Effector memory CD8-positive, alpha-beta T cell (primary cell): ENCODE results near the gene BCAS3.

Experiments
- ATAC-seq: fragments of 150-1000 bp; cut with Tn5 transposase; replicated peaks from 2 replicates; pipeline ENCODE4 v1.10.0; 2021; ENCODE audit warnings: mild to moderate bottlenecking, moderate library complexity
- DNase-seq, 3 experiments: peaks; one replicate each; pipeline ENCODE4 v3.0.0; 2021
- H3K27ac Mint-ChIP-seq, 2 donors: one replicate each; pipeline ENCODE4 v1.8.0; 2022; ENCODE audit warnings: mild to moderate bottlenecking in 2 of 2, mixed read lengths in 2 of 2, moderate library complexity in 2 of 2
- H3K27me3 Mint-ChIP-seq, 2 donors: one replicate each; pipeline ENCODE4 v1.8.0; 2022; ENCODE audit warnings: mixed read lengths in 2 of 2
- H3K36me3 Mint-ChIP-seq: one replicate; pipeline ENCODE4 v1.8.0; 2022; ENCODE audit warnings: mild to moderate bottlenecking, moderate library complexity, mixed read lengths; ENCODE audit not compliant: insufficient read depth
- H3K4me1 Mint-ChIP-seq, 2 donors: one replicate each; pipeline ENCODE4 v1.8.0; 2022; ENCODE audit warnings: low read depth in 2 of 2, mixed read lengths in 2 of 2
- H3K4me3 Mint-ChIP-seq, 2 donors: one replicate each; pipeline ENCODE4 v1.8.0; 2022; ENCODE audit warnings: mild to moderate bottlenecking in 2 of 2, mixed read lengths in 2 of 2, moderate library complexity in 2 of 2
- H3K9me3 Mint-ChIP-seq, 2 donors: one replicate each; pipeline ENCODE4 v1.8.0; 2022; ENCODE audit warnings: mixed read lengths in 2 of 2

The BCAS3 gene

GRCh38 chr17:61309362-61310256 is 632.0 kb downstream of the BCAS3 start:
- ATAC-seq, result no peak
- Mint-ChIP-seq H3K36me3 (no peaks in the 10 kb centered on the region), H3K4me1 (no peaks in the 10 kb centered on the region), H3K4me3 (no peak overlapping the region), H3K9me3 (no peaks in the 10 kb centered on the region), H3K27me3 (no peaks in the 10 kb centered on the region), H3K27ac (no peak overlapping the region)
- no peak for DNase-seq

DNA sequence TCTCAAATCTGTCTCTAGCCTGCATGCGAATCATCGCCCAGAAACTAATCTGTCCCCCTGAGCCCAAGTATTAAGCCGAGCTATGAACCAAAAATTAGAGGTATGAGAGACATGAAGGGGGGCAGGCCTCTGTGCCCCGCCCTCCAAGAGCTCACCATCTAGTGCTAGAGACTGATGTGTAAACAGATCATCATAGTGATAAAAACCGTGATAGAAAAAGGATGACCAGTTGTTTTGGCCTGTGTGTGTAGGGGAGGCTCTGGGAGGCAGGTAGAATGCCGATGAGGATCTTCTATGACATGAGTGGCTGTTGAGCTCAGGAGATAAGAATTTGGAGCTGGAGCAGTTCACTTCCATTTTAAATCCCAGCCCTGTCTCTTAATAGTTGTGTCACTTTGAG is 632.9 kb downstream of the BCAS3 start:
- ATAC-seq (no peak), DNase-seq (no peak)
- Mint-ChIP-seq H3K9me3 (no peaks in the 10 kb centered on the region), H3K4me1 (peaks cover 0 to 1% of the 10 kb centered on the region in 2 donors), H3K36me3 (no peaks in the 10 kb centered on the region), H3K27me3 (no peaks in the 10 kb centered on the region), H3K27ac (no peak overlapping the region), H3K4me3 (no peak overlapping the region)

DNA sequence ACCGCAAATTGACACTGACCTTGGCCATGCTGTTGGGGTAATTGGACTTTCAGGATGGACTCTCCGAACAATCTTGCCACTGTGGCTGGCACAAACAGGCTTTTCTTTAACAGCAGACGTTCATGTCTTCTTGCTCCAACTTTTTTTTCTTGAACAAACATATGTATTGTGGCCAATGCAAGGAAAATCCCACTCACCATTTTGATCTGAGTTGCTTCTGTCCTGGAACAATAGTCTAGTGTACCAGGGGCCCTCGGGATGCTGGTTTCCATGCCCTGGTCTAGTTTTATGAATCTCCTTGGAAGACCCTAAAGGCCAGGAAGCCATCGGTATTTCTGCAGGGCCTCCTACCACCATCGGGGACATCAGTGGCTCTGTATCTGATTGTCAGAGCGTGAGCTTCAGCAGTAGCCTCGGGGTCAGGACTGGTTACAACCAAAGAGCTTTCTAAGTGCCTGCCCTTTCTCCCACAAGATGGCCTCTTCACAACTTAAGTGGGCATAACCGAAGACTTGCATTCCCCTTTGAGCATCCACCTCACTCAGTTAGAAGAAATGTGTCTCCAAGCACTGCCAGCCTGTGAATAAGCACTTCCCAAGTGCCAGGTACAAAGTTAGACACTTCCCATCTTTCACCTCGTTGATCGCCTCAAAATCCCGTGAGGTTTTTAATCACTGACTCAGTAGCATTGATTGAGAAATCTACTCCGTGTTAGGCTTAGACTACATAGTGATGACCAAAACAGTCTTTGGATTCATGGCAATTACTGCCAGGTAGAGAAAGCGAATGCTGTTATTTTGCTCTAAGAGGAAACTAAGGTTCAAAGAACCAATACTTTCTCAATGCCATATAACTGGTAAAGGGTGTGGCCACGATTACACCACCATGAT is 635.0 kb downstream of the BCAS3 start:
- peaks cover 0 to 5% of the 10 kb centered on the region in 2 donors for H3K4me1 Mint-ChIP-seq
- no peaks in the 10 kb centered on the region for H3K36me3 Mint-ChIP-seq
- no peak overlapping the region for H3K4me3 Mint-ChIP-seq
- ATAC-seq, result no peak
- no peaks in the 10 kb centered on the region for H3K27me3 Mint-ChIP-seq
- H3K27ac Mint-ChIP-seq, result no peak overlapping the region
- H3K9me3 Mint-ChIP-seq, result no peaks in the 10 kb centered on the region
- no peak for DNase-seq

- Mint-ChIP-seq H3K4me1 (peaks cover 0 to 5% of the 10 kb centered on the region in 2 donors), H3K4me3 (no peak overlapping the region), H3K9me3 (no peaks in the 10 kb centered on the region), H3K27me3 (no peaks in the 10 kb centered on the region), H3K36me3 (no peaks in the 10 kb centered on the region), H3K27ac (no peak overlapping the region)
- ATAC-seq (no peak), DNase-seq (no peak)
Measured at GRCh38 chr17:61313461-61314326, 636.0 kb downstream of the BCAS3 start.

DNA sequence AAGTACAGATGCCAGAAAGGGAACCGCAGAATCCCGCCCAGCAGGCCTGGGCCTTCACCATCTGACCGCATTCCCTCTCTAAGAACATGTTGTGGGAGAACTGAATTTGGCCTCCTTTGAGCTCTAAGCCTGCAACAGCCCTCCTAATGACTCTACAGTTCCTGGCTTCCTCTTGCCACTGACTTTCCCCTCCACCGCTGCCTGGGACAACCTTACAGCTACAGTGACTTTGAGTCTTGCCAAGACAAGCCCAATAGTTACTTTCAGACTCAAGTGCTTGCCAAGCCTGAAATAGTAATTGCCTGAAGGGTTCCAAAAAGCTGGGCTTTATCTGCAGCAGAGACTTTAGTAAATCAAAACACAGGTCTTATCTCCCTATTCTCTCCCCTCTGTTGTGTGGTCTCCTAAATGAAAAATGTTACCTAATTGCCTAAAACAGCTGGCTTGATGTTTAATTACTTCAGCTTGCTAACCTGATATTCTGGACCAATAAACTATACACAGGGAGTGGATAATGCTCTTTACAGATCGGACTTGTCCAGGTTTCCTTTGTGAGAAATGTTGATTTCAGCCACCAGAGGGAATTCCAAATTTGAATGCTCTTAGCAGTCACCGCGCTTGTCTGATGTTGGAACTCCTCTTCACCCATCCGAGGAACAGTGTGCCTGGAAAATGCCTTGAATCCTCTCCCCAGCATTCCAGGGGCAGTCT is 636.9 kb downstream of the BCAS3 start:
- ATAC-seq (no peak), DNase-seq (no peak)
- H3K27me3 Mint-ChIP-seq, result no peaks in the 10 kb centered on the region
- H3K27ac Mint-ChIP-seq, result no peak overlapping the region
- no peaks in the 10 kb centered on the region for H3K9me3 Mint-ChIP-seq
- no peaks in the 10 kb centered on the region for H3K36me3 Mint-ChIP-seq
- peaks cover 0 to 5% of the 10 kb centered on the region in 2 donors for H3K4me1 Mint-ChIP-seq
- H3K4me3 Mint-ChIP-seq, result no peak overlapping the region

GRCh38 chr17:61316633-61317032 is 639.0 kb downstream of the BCAS3 start:
- no peaks in the 10 kb centered on the region for H3K36me3 Mint-ChIP-seq
- DNase-seq (no peak), ATAC-seq (no peak)
- no peak overlapping the region for H3K4me3 Mint-ChIP-seq
- no peak overlapping the region for H3K27ac Mint-ChIP-seq
- no peaks in the 10 kb centered on the region for H3K27me3 Mint-ChIP-seq
- H3K9me3 Mint-ChIP-seq, result no peaks in the 10 kb centered on the region
- H3K4me1 Mint-ChIP-seq, result peaks cover 0 to 5% of the 10 kb centered on the region in 2 donors

DNA sequence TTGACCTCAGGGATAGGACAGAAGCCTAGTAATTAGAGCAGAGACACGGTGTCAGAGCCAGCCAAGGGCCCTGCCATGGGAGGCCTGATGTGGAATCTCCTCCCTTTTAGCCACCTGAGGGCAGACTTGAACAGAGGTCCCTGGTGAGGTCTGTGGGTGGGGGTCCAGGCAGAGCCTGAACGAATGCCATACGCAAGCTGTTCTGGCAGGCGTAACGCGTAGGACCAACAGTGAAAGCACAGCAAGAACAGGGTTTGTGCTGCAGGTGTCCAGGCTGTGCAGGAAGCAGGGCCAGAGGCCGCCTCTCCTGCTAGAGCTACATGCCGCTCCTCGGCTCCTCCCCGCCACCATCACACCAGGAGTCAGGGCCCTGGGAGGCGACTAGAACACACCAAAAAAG is 640.1 kb downstream of the BCAS3 start:
- ATAC-seq, result no peak
- H3K4me1 Mint-ChIP-seq, result peaks cover 0 to 5% of the 10 kb centered on the region in 2 donors
- no peak for DNase-seq
- no peaks in the 10 kb centered on the region for H3K27me3 Mint-ChIP-seq
- no peaks in the 10 kb centered on the region for H3K9me3 Mint-ChIP-seq
- H3K27ac Mint-ChIP-seq, result no peak overlapping the region
- H3K4me3 Mint-ChIP-seq, result no peak overlapping the region
- H3K36me3 Mint-ChIP-seq, result no peaks in the 10 kb centered on the region

GRCh38 chr17:61318684-61319098 is 641.0 kb downstream of the BCAS3 start:
- no peaks in the 10 kb centered on the region for H3K9me3 Mint-ChIP-seq
- H3K36me3 Mint-ChIP-seq, result no peaks in the 10 kb centered on the region
- ATAC-seq (no peak), DNase-seq (no peak)
- H3K4me1 Mint-ChIP-seq, result peaks cover 0 to 5% of the 10 kb centered on the region in 2 donors
- no peak overlapping the region for H3K4me3 Mint-ChIP-seq
- H3K27ac Mint-ChIP-seq, result no peak overlapping the region
- no peaks in the 10 kb centered on the region for H3K27me3 Mint-ChIP-seq

DNA sequence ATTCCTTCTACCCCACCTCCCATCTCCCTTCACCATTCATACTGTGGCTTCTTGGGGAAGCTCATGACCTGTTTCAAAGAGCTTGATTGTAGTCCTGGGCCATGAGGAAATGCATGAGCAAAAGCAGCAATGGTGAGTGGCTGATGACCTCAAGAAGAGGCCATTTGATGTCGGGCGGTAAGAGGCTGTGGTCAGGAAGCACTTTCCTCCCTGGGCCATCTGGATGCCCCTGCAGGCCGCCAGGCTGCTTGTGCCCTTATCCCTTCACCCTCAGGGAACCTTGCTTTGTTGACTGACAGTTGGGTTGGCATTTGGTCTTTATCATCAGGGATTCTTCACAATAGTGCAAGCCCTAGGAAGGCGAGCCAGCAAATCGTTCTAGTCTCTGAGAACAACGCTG is 643.7 kb downstream of the BCAS3 start:
- Mint-ChIP-seq H3K27ac (no peak overlapping the region), H3K27me3 (no peaks in the 10 kb centered on the region), H3K36me3 (no peaks in the 10 kb centered on the region), H3K4me3 (no peak overlapping the region), H3K9me3 (no peaks in the 10 kb centered on the region), H3K4me1 (no peaks in the 10 kb centered on the region)
- DNase-seq, result no peak
- ATAC-seq, result no peak

GRCh38 chr17:61322325-61323002 is 644.8 kb downstream of the BCAS3 start:
- Mint-ChIP-seq H3K9me3 (no peaks in the 10 kb centered on the region), H3K4me1 (no peaks in the 10 kb centered on the region), H3K27me3 (no peaks in the 10 kb centered on the region), H3K4me3 (no peak overlapping the region), H3K36me3 (no peaks in the 10 kb centered on the region), H3K27ac (peak overlapping the region in 1 of 2 donors; percentile 1)
- ATAC-seq (no peak), DNase-seq (no peak)

GRCh38 chr17:61323003-61323908 is 645.6 kb downstream of the BCAS3 start:
- no peak for DNase-seq
- Mint-ChIP-seq H3K36me3 (no peaks in the 10 kb centered on the region), H3K27ac (no peak overlapping the region), H3K4me1 (no peaks in the 10 kb centered on the region), H3K27me3 (no peaks in the 10 kb centered on the region), H3K9me3 (no peaks in the 10 kb centered on the region), H3K4me3 (no peak overlapping the region)
- ATAC-seq, result no peak
